Forelimb muscle (tissue), 1 donor: ENCODE measurements around the gene PDE7B. TPM values are rescaled to one million over a fixed set of nuclear protein-coding genes. Genes with fewer than 3 reads are reported as not detected.

ENCODE experiments used
- DNase-seq: peaks from one replicate; pipeline ENCODE4 v3.0.0-alpha.2; 2013; ENCODE audit warnings: low read depth
- polyA plus RNA-seq: library from polyadenylated mRNA; unstranded; fragments of 120-200 nt; gene quantifications from one replicate; pipeline ENCODE4 v1.2.1, GENCODE V29; 2013; ENCODE audit not compliant: insufficient read length

PDE7B gene
- polyA plus RNA-seq, 1 donor, result 6.6 TPM

GRCh38 chr6:135884136-135884535 lies 32.6 kb downstream of the PDE7B start:
- no peak for DNase-seq

DNA sequence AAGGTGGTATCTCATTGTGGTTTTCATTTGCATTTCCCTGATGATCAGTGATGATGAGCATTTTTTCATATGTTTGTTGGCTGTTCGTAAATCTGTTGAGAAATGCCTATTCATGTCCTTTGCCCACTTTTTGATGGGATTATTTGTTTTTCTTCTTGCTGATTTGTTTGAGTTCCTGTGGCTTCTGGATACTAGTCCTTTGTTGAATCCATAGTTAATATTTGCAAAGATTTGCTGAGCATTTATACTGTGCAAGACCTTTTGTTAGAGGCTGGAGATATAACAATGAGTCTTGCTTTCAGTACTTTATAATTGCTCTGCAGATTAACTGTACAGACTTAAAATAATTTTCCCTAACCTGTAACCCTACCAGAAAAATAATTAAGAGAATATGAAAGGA lies 35.6 kb downstream of the PDE7B start:
- DNase-seq, result no peak

DNA sequence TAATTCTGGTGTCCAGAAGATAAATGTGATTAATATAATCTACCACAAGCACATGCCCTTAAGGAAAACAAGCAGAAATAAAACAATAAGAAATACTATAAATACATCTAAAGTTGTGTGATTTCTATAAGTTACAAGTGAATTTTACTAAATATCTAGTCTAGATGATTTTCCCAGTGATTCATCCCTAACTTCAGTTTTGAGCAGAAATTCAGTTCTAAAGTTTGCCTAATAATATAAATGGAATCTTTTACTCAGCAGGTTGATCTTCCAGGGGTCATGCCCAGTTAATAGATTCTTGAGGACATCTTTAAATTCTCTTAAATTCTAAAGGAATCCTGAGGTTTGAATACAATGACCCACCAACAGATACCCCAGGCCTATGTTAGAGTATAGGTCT lies 37.3 kb downstream of the PDE7B start:
- DNase-seq, result no peak

GRCh38 chr6:135890876-135891275 lies 39.4 kb downstream of the PDE7B start:
- no peak for DNase-seq

DNA sequence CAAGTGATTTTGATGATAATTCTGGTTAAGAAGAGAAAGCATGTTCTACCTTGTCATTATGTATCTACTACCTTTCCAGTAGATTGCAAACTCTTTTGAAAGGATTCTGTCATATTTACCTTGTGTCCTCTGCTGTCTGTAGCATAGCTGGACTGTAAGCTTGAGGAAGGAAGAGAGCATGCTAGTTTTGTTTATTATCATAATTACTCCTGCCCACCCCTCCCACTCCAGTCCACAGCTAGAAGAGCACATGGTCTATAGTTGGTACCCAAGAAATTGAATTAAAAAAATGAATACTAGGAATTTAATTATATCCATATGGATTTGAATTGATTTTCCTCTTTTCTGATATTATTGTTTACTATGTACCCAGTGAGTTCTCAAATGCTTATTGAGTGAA lies 40.2 kb downstream of the PDE7B start:
- DNase-seq, result no peak

DNA sequence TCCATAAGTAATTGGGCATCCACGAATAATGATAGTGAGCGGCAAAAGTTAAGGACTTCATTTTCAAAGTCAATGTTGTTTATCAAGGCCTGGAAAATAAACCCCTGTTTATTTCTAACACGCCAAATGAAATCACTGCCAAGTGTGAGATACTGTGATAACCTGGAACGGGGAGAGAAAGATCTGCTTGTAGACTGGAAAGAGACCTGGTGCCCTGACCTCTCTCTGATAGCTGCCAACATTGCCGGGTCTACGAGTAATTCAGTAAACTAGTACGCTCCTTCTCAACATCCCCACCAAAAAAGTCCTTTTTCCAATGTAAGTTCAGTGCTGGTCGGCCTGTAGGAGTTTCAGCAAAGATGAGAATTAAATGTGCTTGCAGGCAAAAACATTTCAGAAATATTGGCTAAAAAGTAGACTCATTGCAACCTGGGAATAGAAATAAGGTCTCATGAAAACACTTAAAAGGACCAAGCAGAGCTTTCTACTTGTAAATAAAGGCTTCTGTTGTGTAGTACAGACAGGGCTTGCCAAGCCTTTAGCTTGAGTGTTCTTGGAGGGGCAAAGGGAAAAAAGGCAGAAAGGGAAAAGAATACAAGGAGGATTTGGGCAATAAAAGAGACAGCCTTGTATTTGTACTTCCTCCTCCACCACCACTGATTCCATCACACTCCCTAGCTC lies 43.9 kb downstream of the PDE7B start:
- no peak for DNase-seq

DNA sequence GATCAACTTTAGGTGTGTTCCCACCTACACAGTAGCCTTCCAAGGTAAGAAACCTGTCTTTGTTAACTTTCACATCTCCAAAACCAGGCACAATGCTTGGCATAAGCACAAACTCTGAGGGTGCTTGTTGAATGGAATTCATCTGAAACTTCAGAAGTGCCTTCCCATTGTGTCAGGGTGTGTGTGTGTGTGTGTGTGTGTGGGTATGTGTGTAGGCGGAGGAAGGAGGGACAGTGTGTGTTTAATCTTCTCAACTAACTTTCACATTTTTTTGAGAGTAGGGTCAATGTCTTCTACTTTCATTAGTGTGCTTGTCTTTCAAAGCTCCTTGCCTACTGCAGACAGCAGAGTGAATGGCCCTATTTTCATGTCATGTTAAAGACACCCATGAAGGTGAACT lies 45.6 kb downstream of the PDE7B start:
- no peak for DNase-seq

DNA sequence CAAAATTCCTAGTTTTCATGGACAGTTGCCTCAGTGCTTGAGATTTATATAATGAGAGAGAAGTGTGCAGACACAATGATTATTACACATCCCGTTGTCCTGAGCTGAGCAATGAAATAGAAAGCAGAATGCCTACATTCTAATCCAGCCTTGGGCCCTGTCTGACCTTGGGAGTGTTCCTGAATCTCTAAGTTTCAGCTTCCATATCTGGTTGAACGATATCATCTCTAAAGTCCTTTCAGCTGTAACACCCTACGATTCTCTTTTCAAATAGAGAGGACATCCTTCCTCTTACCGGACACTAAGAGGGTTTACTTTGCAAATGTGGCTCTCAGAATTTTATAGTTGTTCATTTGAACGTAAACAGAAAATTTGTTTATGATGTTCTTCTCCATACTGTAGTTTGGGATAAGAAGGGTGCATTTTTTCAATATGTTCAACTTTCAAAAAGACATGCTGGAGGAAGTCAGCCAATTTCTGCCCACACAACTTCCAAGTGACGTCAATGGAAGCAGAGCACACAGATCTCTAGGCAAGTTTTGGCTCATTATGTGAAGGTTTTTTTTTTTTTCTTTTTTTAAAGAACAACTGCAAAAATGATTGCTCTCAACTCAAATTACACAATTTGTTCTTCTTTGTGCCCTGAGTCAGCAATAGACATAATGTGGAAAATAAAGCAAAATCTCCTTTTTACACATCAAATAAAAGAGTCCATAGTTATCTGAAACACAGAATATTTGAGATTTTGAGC lies 50.4 kb downstream of the PDE7B start:
- DNase-seq, result peak; percentile 58

GRCh38 chr6:135902756-135903331 lies 51.3 kb downstream of the PDE7B start:
- no peak for DNase-seq

DNA sequence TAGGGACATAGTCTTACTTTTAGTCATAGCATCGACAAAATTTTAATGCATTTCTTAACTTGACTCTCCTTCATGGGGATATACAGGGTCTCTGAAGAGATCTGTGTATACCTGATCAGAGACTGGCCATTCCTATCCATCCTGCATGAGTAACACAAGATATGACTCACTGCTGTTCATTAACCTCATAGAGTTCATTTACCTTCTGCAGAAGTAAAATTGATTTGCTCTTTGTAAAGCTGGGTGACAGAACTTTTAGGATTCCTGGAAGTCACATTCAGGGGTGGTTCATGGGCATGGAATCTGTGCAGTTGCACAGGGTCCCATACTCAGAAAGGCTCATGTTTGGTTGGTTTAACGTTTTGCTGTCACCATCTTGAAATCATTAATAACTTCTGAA lies 53.2 kb downstream of the PDE7B start:
- no peak for DNase-seq

DNA sequence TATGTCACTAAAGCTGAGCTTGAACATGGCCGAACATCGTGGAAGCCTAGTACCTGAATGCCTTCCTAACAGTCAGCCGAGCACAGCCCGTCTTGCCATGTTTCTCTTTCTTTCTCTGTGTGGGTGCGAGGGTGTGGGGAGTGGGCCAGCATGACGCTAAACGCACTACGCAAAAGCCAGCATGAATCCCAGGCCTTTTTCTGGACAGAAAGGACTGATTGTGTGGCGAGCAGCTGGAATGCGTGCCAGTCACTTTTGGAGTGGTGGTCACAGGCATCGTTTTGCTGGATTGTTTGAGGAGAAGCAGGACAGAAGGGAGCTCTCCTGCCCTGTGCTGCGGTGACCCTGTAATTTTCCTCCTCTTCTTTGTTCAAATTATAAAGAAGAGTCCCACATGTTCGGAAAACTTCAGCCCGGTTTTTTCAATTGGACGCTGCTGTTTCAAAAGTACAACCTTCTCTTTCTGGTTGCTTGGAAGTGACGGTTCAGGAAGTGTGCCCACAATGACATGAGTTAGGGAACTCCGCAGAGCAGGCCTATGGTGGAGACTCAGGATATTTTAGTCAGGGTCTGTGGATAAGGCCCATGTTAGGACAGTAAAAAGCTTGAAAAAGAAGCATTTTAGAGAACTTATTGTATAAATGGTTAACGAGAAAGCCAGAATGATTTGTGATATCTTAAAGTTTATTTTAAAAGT lies 54.3 kb downstream of the PDE7B start:
- no peak for DNase-seq

GRCh38 chr6:135906542-135906941 lies 55.0 kb downstream of the PDE7B start:
- DNase-seq, result no peak

GRCh38 chr6:135906972-135907465 lies 55.5 kb downstream of the PDE7B start:
- DNase-seq, result no peak

GRCh38 chr6:135909737-135910387 lies 58.4 kb downstream of the PDE7B start:
- DNase-seq, result no peak

DNA sequence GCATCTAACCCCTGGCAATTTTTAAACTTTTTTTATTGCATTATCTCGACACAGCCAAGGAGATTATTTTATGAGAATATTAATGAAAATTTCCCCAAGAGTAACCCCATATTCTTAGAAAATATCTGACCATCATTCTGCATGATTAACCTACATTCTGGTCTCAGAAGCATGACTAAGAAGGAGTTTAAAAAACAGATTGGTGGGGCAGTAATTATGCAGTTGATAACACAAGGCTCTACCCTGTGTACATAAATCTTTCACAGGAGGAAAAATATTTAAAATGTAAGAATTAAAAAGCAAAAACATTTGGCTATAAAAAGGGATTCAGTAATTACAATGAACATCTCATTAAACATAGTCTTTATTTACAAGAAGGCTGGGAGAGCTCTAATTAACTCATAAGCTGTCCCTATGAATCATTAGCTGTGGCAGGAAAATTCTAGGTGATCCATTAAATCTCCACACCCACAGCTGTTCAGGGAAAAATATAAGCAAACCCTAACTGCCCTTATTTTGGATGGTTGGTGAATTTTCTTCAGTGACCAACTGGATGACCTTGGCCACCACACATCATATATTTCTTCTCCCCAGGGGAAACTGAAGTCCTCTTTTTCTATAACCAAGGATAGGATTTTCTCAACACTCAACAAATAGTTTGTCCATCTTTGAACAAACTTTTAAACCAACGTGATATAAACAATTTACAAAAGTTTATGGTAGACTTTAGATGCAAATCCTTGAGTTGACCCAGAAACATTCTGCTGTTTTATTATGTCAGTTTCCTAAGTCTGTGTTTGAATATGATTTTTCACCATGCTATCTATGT lies 59.5 kb downstream of the PDE7B start:
- DNase-seq, result no peak

- no peak for DNase-seq
These were observed 62.3 kb downstream of the PDE7B start for GRCh38 chr6:135913785-135914184.

DNA sequence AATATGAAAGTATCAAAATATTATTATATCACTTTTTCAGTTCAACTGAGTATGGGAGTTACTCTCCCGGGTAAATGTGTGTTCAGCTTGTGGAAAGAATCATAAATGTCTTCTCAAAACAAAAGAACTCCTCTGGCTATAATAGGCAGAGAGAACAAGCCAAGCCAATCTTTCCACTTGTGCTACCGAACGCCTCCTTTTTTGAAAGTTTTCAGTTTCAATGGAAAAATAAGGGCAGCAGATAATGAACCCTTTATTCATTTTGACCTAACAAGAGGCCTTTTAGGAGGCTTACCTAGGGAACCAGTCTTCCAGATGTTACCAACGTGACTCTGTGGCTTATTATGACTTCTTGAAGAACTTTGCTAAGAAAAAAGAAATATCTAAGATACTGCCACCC lies 67.5 kb downstream of the PDE7B start:
- no peak for DNase-seq

DNA sequence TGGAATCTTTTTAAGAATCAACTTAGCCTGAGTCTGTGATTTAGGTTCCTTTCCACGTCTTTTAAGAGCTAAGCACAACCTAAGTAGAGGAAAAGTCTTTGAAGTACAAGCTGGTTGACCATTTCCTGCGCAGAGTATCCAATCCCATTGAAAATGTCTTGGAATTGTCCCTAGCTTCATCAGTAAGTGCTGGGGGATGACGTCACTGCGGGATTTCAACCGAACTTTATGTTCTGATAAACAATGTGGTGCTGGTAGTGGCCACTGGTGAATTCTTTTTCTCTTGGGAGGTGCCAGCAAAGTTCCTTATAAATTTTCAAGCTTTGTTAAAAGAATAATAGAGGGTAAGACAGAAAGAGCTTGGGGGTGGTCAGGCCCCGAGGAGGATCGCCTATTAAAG lies 69.2 kb downstream of the PDE7B start:
- no peak for DNase-seq

DNA sequence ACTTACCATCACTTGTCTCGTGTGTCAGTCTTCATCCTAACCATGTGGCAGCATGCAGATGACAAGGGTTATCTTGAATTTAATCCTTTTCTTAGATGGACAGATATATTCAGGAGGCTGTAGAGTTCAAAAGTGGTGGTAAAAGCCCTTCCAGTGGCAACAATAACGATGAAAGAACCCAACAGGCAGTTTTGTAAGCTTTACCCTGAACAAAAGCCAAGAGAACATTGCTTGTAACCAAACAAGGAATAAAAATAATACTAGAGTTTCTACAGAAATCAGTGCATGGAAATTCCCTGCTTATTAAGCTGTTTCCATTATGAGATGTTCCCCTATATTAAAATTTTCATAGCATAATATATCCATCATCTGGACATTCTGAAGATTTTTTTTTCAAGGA lies 69.7 kb downstream of the PDE7B start:
- DNase-seq, result no peak

GRCh38 chr6:135922174-135922573 lies 70.7 kb downstream of the PDE7B start:
- DNase-seq, result no peak

DNA sequence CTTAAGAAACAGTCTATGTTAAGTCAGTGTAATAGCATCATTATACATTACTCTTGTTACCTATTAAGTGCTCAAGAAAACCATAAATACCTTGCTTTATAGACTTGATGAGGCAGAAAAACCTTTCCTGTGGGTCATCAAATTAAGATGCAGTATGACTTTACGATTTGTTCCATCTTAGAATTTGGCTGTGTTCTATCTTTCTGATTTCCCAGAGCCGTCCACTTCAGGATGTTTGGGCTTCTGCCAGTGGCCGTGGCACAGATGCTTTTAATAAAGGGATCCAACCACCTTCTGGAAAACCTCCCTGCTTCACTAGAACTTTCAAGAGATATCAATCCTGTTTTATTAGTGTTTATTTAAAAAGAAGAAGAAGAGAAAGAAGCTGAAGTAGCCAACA lies 71.2 kb downstream of the PDE7B start:
- DNase-seq, result no peak
